Effector memory CD4-positive, alpha-beta T cell (primary cell): Measurements from ENCODE around the gene PDE4B.

ENCODE experiments used
- DNase-seq, 3 donors: peaks; one replicate each; pipeline ENCODE4 v3.0.0-alpha.2; 2020
- H3K27ac ChIP-seq: 2 replicates; pipeline ENCODE4 v1.7.0; 2013; ENCODE audit warnings: mild to moderate bottlenecking, low read length, moderate library complexity; ENCODE audit not compliant: insufficient read depth, poor library complexity, severe bottlenecking
- H3K27me3 ChIP-seq: replicated peaks from 2 replicates; pipeline ENCODE4 v1.7.0; 2013; ENCODE audit warnings: mild to moderate bottlenecking, low read length; ENCODE audit not compliant: insufficient read depth, control insufficient read depth, poor library complexity, severe bottlenecking
- H3K36me3 ChIP-seq: 2 replicates; pipeline ENCODE4 v1.7.0; 2013; ENCODE audit warnings: mild to moderate bottlenecking, low read length, moderate library complexity; ENCODE audit not compliant: control insufficient read depth, insufficient read depth
- H3K4me1 ChIP-seq: 2 replicates; pipeline ENCODE4 v1.7.0; 2013; ENCODE audit warnings: low read length, mild to moderate bottlenecking; ENCODE audit not compliant: control insufficient read depth, insufficient read depth, poor library complexity, severe bottlenecking
- H3K4me3 ChIP-seq: 2 replicates; pipeline ENCODE4 v1.7.0; 2013; ENCODE audit warnings: low read length, low read depth, mild to moderate bottlenecking; ENCODE audit not compliant: insufficient read depth, poor library complexity, severe bottlenecking
- H3K9me3 ChIP-seq: 2 replicates; pipeline ENCODE4 v1.7.0; 2013; ENCODE audit warnings: mild to moderate bottlenecking, low read length, moderate library complexity; ENCODE audit not compliant: control insufficient read depth

The PDE4B gene

GRCh38 chr1:66152034-66152433, 359.3 kb downstream of the PDE4B start:
- H3K4me1 ChIP-seq: no peaks in the 10 kb centered on the region

DNA sequence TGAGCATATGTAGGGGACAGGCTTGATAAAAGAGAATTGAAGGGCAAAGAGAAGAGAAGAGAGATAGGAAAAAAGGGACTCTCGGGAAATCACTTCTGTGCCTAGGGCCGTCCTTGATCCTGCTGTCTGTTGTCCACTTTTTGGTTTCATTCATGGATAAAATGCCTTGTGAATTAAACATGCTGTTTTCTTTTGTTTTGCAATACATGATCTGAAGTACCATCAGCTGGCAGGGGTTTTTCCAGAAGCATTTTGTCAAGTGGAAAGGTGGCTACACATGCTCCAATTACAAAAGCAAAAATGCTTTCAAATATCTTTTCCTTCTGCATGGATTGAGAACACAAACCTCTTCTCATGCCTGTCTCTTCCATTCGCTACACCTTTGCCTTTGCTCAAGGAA, 361.7 kb downstream of the PDE4B start:
- DNase-seq: no peak
- Histone ChIP-seq H3K36me3 (no peaks in the 10 kb centered on the region), H3K9me3 (no peaks in the 10 kb centered on the region), H3K27ac (no peak overlapping the region), H3K4me3 (no peak overlapping the region), H3K27me3 (peaks cover 6% of the 10 kb centered on the region), H3K4me1 (no peaks in the 10 kb centered on the region)

More at GRCh38 chr1:66152034-66152433, 359.3 kb downstream of the PDE4B start:
- H3K36me3 ChIP-seq: no peaks in the 10 kb centered on the region
- H3K27ac ChIP-seq: no peak overlapping the region
- no peak overlapping the region for H3K4me3 ChIP-seq
- H3K27me3 ChIP-seq: peaks cover 6% of the 10 kb centered on the region
- no peak for DNase-seq
- no peaks in the 10 kb centered on the region for H3K9me3 ChIP-seq

GRCh38 chr1:66156144-66156543, 363.4 kb downstream of the PDE4B start:
- H3K27ac ChIP-seq: no peak overlapping the region
- H3K9me3 ChIP-seq: no peaks in the 10 kb centered on the region

GRCh38 chr1:66159800-66160199, 367.1 kb downstream of the PDE4B start:
- Histone ChIP-seq H3K27me3 (no peaks in the 10 kb centered on the region), H3K27ac (no peak overlapping the region), H3K4me3 (no peak overlapping the region), H3K36me3 (no peaks in the 10 kb centered on the region), H3K9me3 (no peaks in the 10 kb centered on the region), H3K4me1 (no peaks in the 10 kb centered on the region)
- no peak for DNase-seq

More at GRCh38 chr1:66156144-66156543, 363.4 kb downstream of the PDE4B start:
- Histone ChIP-seq H3K4me3 (no peak overlapping the region), H3K27me3 (peaks cover 6% of the 10 kb centered on the region), H3K4me1 (no peaks in the 10 kb centered on the region), H3K36me3 (no peaks in the 10 kb centered on the region)
- no peak for DNase-seq

DNA sequence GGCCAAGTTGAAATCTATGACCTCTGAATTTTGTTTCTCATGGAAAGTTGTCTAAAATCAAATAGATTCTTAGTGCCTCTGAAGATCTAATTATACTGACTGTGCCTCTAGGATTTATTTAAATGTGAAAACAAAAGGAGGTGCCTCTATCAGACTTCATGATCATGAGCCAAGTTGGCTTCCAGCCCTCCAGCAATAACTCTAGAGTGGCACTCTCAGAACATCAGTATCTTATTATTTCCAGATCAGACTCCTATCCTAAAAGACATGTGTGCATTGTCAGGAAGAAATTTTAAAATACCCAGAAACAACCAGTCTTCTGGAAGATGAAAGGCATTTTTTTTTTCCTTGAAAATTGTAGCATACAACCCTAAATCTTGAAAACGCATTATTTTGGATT, 368.0 kb downstream of the PDE4B start:
- Histone ChIP-seq H3K4me1 (no peaks in the 10 kb centered on the region), H3K36me3 (no peaks in the 10 kb centered on the region), H3K27ac (no peak overlapping the region), H3K27me3 (no peaks in the 10 kb centered on the region), H3K4me3 (no peak overlapping the region), H3K9me3 (no peaks in the 10 kb centered on the region)
- no peak for DNase-seq

GRCh38 chr1:66166753-66167152, 374.1 kb downstream of the PDE4B start:
- Histone ChIP-seq H3K27ac (no peak overlapping the region), H3K9me3 (no peaks in the 10 kb centered on the region)
- no peak for DNase-seq

GRCh38 chr1:66167267-66167666, 374.6 kb downstream of the PDE4B start:
- Histone ChIP-seq H3K4me1 (no peaks in the 10 kb centered on the region), H3K36me3 (no peaks in the 10 kb centered on the region), H3K9me3 (no peaks in the 10 kb centered on the region), H3K27me3 (no peaks in the 10 kb centered on the region), H3K4me3 (no peak overlapping the region), H3K27ac (no peak overlapping the region)
- no peak for DNase-seq

More at GRCh38 chr1:66166753-66167152, 374.1 kb downstream of the PDE4B start:
- Histone ChIP-seq H3K27me3 (no peaks in the 10 kb centered on the region), H3K4me1 (no peaks in the 10 kb centered on the region), H3K4me3 (no peak overlapping the region), H3K36me3 (no peaks in the 10 kb centered on the region)

- Histone ChIP-seq H3K27me3 (no peaks in the 10 kb centered on the region), H3K27ac (no peak overlapping the region), H3K36me3 (no peaks in the 10 kb centered on the region), H3K9me3 (no peaks in the 10 kb centered on the region), H3K4me1 (no peaks in the 10 kb centered on the region), H3K4me3 (no peak overlapping the region)
- no peak for DNase-seq
Measured at GRCh38 chr1:66168467-66168887, 375.8 kb downstream of the PDE4B start.

- Histone ChIP-seq H3K4me1 (no peaks in the 10 kb centered on the region), H3K27me3 (no peaks in the 10 kb centered on the region), H3K9me3 (no peaks in the 10 kb centered on the region), H3K4me3 (no peak overlapping the region), H3K27ac (no peak overlapping the region), H3K36me3 (no peaks in the 10 kb centered on the region)
- no peak for DNase-seq
Measured at GRCh38 chr1:66168948-66169671, 376.4 kb downstream of the PDE4B start.

- DNase-seq: no peak
- Histone ChIP-seq H3K27me3 (no peaks in the 10 kb centered on the region), H3K4me1 (no peaks in the 10 kb centered on the region), H3K36me3 (no peaks in the 10 kb centered on the region), H3K9me3 (no peaks in the 10 kb centered on the region), H3K4me3 (no peak overlapping the region), H3K27ac (no peak overlapping the region)
Measured at GRCh38 chr1:66172272-66172671, 379.6 kb downstream of the PDE4B start.
